MG63 (cell line): Measurements from ENCODE around the gene CSTB. TPM values are rescaled to one million over a fixed set of nuclear protein-coding genes. Genes with fewer than 3 reads are reported as not detected.

Source experiments
- DNase-seq: peaks from one replicate; pipeline ENCODE4 v3.0.0-alpha.2; 2020
- H3K27me3 ChIP-seq: fragments of 250-450 bp; sonication (Bioruptor Pico); 2 replicates; pipeline ENCODE4 v1.5.1; 2020; ENCODE audit warnings: mild to moderate bottlenecking, moderate library complexity
- H3K36me3 ChIP-seq: fragments of 250-450 bp; sonication (Bioruptor Pico); 2 replicates; pipeline ENCODE4 v1.5.1; 2020; ENCODE audit warnings: mild to moderate bottlenecking, moderate library complexity
- H3K4me3 ChIP-seq: fragments of 250-450 bp; sonication (Bioruptor Pico); 2 replicates; pipeline ENCODE4 v1.5.1; 2020; ENCODE audit warnings: mild to moderate bottlenecking, moderate library complexity
- H3K9me3 ChIP-seq: fragments of 250-450 bp; sonication (Bioruptor Pico); 2 replicates; pipeline ENCODE4 v1.5.1; 2020; ENCODE audit warnings: mild to moderate bottlenecking, moderate library complexity
- total RNA-seq: library from RNA; depleted of rRNA; stranded (reverse); fragments of >200 nt; shearing (Covaris generic); gene quantifications from 2 replicates; pipeline ENCODE4 v1.2.3, GENCODE V29; 2014; ENCODE audit warnings: low replicate concordance

Gene CSTB
- total RNA-seq, 1 experiment from 2014 or later = 5.5 TPM

GRCh38 chr21:43779660-43780059, 3.6 kb upstream of the CSTB start:
- DNase-seq = no peak
- Histone ChIP-seq H3K27me3 (no peaks in the 10 kb centered on the region), H3K36me3 (peaks cover 3% of the 10 kb centered on the region), H3K4me3 (no peak overlapping the region), H3K9me3 (no peaks in the 10 kb centered on the region)

GRCh38 chr21:43778469-43779335, 2.6 kb upstream of the CSTB start:
- Histone ChIP-seq H3K9me3 (no peaks in the 10 kb centered on the region), H3K4me3 (no peak overlapping the region), H3K36me3 (peaks cover 10% of the 10 kb centered on the region), H3K27me3 (no peaks in the 10 kb centered on the region)
- DNase-seq = no peak

GRCh38 chr21:43777953-43778352, 1.8 kb upstream of the CSTB start:
- no peak overlapping the region for H3K4me3 ChIP-seq
- no peaks in the 10 kb centered on the region for H3K9me3 ChIP-seq
- H3K27me3 ChIP-seq = no peaks in the 10 kb centered on the region
- no peak for DNase-seq
- H3K36me3 ChIP-seq = peaks cover 18% of the 10 kb centered on the region

GRCh38 chr21:43775190-43775589, 918 bp downstream of the CSTB start:
- no peak for DNase-seq
- no peaks in the 10 kb centered on the region for H3K9me3 ChIP-seq
- H3K4me3 ChIP-seq = peak overlapping the region; percentile 99
- H3K36me3 ChIP-seq = peaks cover 20% of the 10 kb centered on the region
- H3K27me3 ChIP-seq = no peaks in the 10 kb centered on the region

GRCh38 chr21:43774163-43774562, 1.9 kb downstream of the CSTB start:
- Histone ChIP-seq H3K27me3 (no peaks in the 10 kb centered on the region), H3K9me3 (no peaks in the 10 kb centered on the region), H3K4me3 (no peak overlapping the region), H3K36me3 (peaks cover 20% of the 10 kb centered on the region)
- DNase-seq = no peak

GRCh38 chr21:43772425-43772821, 3.7 kb downstream of the CSTB start:
- H3K9me3 ChIP-seq = no peaks in the 10 kb centered on the region

GRCh38 chr21:43771698-43772424, 4.2 kb downstream of the CSTB start:
- Histone ChIP-seq H3K4me3 (no peak overlapping the region), H3K36me3 (peaks cover 20% of the 10 kb centered on the region), H3K27me3 (no peaks in the 10 kb centered on the region), H3K9me3 (no peaks in the 10 kb centered on the region)
- no peak for DNase-seq

More at GRCh38 chr21:43772425-43772821, 3.7 kb downstream of the CSTB start:
- Histone ChIP-seq H3K36me3 (peaks cover 20% of the 10 kb centered on the region), H3K4me3 (no peak overlapping the region), H3K27me3 (no peaks in the 10 kb centered on the region)
- DNase-seq = no peak

- no peak for DNase-seq
- Histone ChIP-seq H3K36me3 (peaks cover 20% of the 10 kb centered on the region), H3K4me3 (no peak overlapping the region)
These were observed 4.9 kb downstream of the CSTB start for GRCh38 chr21:43771199-43771675.

GRCh38 chr21:43770066-43770655, 5.9 kb downstream of the CSTB start:
- no peak overlapping the region for H3K4me3 ChIP-seq
- no peaks in the 10 kb centered on the region for H3K27me3 ChIP-seq
- DNase-seq = no peak
- no peaks in the 10 kb centered on the region for H3K9me3 ChIP-seq
- peaks cover 24% of the 10 kb centered on the region for H3K36me3 ChIP-seq

More at GRCh38 chr21:43771199-43771675, 4.9 kb downstream of the CSTB start:
- no peaks in the 10 kb centered on the region for H3K9me3 ChIP-seq
- no peaks in the 10 kb centered on the region for H3K27me3 ChIP-seq

- H3K36me3 ChIP-seq = peaks cover 24% of the 10 kb centered on the region
- no peak for DNase-seq
- H3K27me3 ChIP-seq = no peaks in the 10 kb centered on the region
- H3K4me3 ChIP-seq = no peak overlapping the region
- H3K9me3 ChIP-seq = no peaks in the 10 kb centered on the region
These were observed 6.7 kb downstream of the CSTB start for GRCh38 chr21:43769325-43769958.

GRCh38 chr21:43768868-43769167, 7.3 kb downstream of the CSTB start:
- peaks cover 20% of the 10 kb centered on the region for H3K36me3 ChIP-seq
- no peak for DNase-seq
- H3K9me3 ChIP-seq = no peaks in the 10 kb centered on the region
- H3K27me3 ChIP-seq = no peaks in the 10 kb centered on the region
- no peak overlapping the region for H3K4me3 ChIP-seq

GRCh38 chr21:43767984-43768867, 7.9 kb downstream of the CSTB start:
- peaks cover 17% of the 10 kb centered on the region for H3K36me3 ChIP-seq
- peak; percentile 75 for DNase-seq

GRCh38 chr21:43767498-43767983, 8.6 kb downstream of the CSTB start:
- DNase-seq = no peak

More at GRCh38 chr21:43767984-43768867, 7.9 kb downstream of the CSTB start:
- no peaks in the 10 kb centered on the region for H3K9me3 ChIP-seq
- no peaks in the 10 kb centered on the region for H3K27me3 ChIP-seq
- no peak overlapping the region for H3K4me3 ChIP-seq

GRCh38 chr21:43766734-43767497, 9.2 kb downstream of the CSTB start:
- H3K36me3 ChIP-seq = peaks cover 26% of the 10 kb centered on the region
- no peak overlapping the region for H3K4me3 ChIP-seq
- no peak for DNase-seq
- H3K27me3 ChIP-seq = no peaks in the 10 kb centered on the region
- no peaks in the 10 kb centered on the region for H3K9me3 ChIP-seq

More at GRCh38 chr21:43767498-43767983, 8.6 kb downstream of the CSTB start:
- no peak overlapping the region for H3K4me3 ChIP-seq
- peaks cover 20% of the 10 kb centered on the region for H3K36me3 ChIP-seq
- no peaks in the 10 kb centered on the region for H3K27me3 ChIP-seq
- no peaks in the 10 kb centered on the region for H3K9me3 ChIP-seq
